B cell (primary cell): Measurements from ENCODE around the gene TCHHL1. TPM values are rescaled to one million over a fixed set of nuclear protein-coding genes. Genes with fewer than 3 reads are reported as not detected.

Experiments
- ATAC-seq: fragments of 200-7000 bp; cut with Tn5 transposase; one replicate; pipeline ENCODE4 v1.10.0; 2021; ENCODE audit warnings: low read depth, mild to moderate bottlenecking, moderate number of reproducible peaks, moderate library complexity
- CTCF ChIA-PET: fragments of 350-600 bp; sonication (Branson Sonifier 250); formaldehyde crosslinking; loops from one replicate; lab custom pipeline; 2021; ENCODE audit warnings: antibody characterized with exemption, inconsistent platforms; lab: Charles Lee
- POLR2A ChIA-PET: fragments of 350-600 bp; sonication (Branson Sonifier 250); formaldehyde crosslinking; loops from one replicate; lab custom pipeline; 2021; ENCODE audit warnings: antibody characterized with exemption; lab: Charles Lee
- DNase-seq: peaks from one replicate; pipeline ENCODE4 v3.0.0; 2013
- H2AFZ ChIP-seq: 2 replicates; pipeline ENCODE4 v1.6.1; 2012; ENCODE audit warnings: mild to moderate bottlenecking, low read depth, low read length; ENCODE audit not compliant: insufficient read depth, poor library complexity, severe bottlenecking
- H3K27ac ChIP-seq, 2 donors: 1 replicate in 1 of 2; 2 replicates in 1 of 2; pipeline ENCODE4 v1.5.1; 2012 to 2013; ENCODE audit warnings: low read length in 2 of 2, mild to moderate bottlenecking in 2 of 2, moderate library complexity in 1 of 2
- H3K27me3 ChIP-seq, 4 experiments: fragments of 200-600 bp in 1 of 4; sonication (generic) in 1 of 4; replicated peaks in 1 of 4; 1 replicate in 2 of 4; 2 replicates in 2 of 4; pipeline versions ENCODE4 v1.6.1 to v1.7.0; 2013 to 2016; ENCODE audit warnings: low read length in 3 of 4, mild to moderate bottlenecking in 2 of 4, mixed read lengths in 1 of 4, moderate library complexity in 1 of 4; ENCODE audit not compliant: insufficient read depth in 4 of 4, control insufficient read depth in 3 of 4; ENCODE audit errors: control extremely low read depth in 1 of 4
- H3K36me3 ChIP-seq, 2 experiments: replicated peaks in 1 of 2; 1 replicate in 1 of 2; 2 replicates in 1 of 2; pipeline versions ENCODE4 v1.6.1 to v1.7.1; 2013; ENCODE audit warnings: low read length in 1 of 2; ENCODE audit not compliant: insufficient read depth in 2 of 2, control insufficient read depth in 1 of 2; ENCODE audit errors: control extremely low read depth in 1 of 2, extremely low read depth in 1 of 2
- H3K4me1 ChIP-seq, 2 donors: fragments of 200-600 bp in 1 of 2; sonication (generic) in 1 of 2; 1 replicate in 1 of 2; 2 replicates in 1 of 2; pipeline versions ENCODE4 v1.5.1 to v1.6.1; 2013 to 2017; ENCODE audit warnings: low read length in 2 of 2; ENCODE audit not compliant: control insufficient read depth in 2 of 2, insufficient read depth in 2 of 2
- H3K4me2 ChIP-seq: replicated peaks from 2 replicates; pipeline ENCODE3; 2012; ENCODE audit warnings: mild to moderate bottlenecking, low read depth, low read length; ENCODE audit not compliant: poor library complexity, severe bottlenecking
- H3K4me3 ChIP-seq, 5 experiments: fragments of 200-600 bp in 1 of 5; sonication (generic) in 1 of 5; 1 replicate in 3 of 5; 2 replicates in 2 of 5; pipeline versions ENCODE4 v1.5.1 to v1.7.0; 2011 to 2016; ENCODE audit warnings: low read length in 4 of 5, mild to moderate bottlenecking in 4 of 5, low read depth in 2 of 5, control low read depth in 1 of 5, moderate library complexity in 1 of 5; ENCODE audit not compliant: insufficient read depth in 1 of 5; ENCODE audit errors: control extremely low read depth in 1 of 5, extremely low read depth in 1 of 5
- H3K79me2 ChIP-seq: fragments of 200-600 bp; sonication (generic); one replicate; pipeline ENCODE4 v1.6.0; 2016; ENCODE audit warnings: low read length; ENCODE audit not compliant: control insufficient read depth, insufficient read depth
- H3K9ac ChIP-seq: fragments of 200-600 bp; sonication (generic); 2 replicates; pipeline ENCODE4 v1.6.1; 2017; ENCODE audit warnings: mild to moderate bottlenecking, low read length, moderate library complexity
- H3K9me3 ChIP-seq, 3 donors: one replicate each; pipeline versions ENCODE4 v1.6.1 to v1.7.1; 2013; ENCODE audit warnings: low read length in 2 of 3; ENCODE audit not compliant: control insufficient read depth in 2 of 3, insufficient read depth in 1 of 3; ENCODE audit errors: control extremely low read depth in 1 of 3
- H4K20me1 ChIP-seq: 2 replicates; pipeline ENCODE4 v1.6.0; 2012; ENCODE audit warnings: mild to moderate bottlenecking, low read length; ENCODE audit not compliant: insufficient read depth, control insufficient read depth, poor library complexity, severe bottlenecking
- H3K27ac Mint-ChIP-seq: one replicate; pipeline ENCODE4 v1.8.0; 2021; ENCODE audit warnings: mixed read lengths
- H3K27me3 Mint-ChIP-seq: one replicate; pipeline ENCODE4 v1.8.0; 2021; ENCODE audit warnings: mixed read lengths
- H3K4me1 Mint-ChIP-seq: one replicate; pipeline ENCODE4 v1.8.0; 2021; ENCODE audit warnings: mixed read lengths
- H3K4me3 Mint-ChIP-seq: one replicate; pipeline ENCODE4 v1.8.0; 2021; ENCODE audit warnings: mixed read lengths
- H3K9me3 Mint-ChIP-seq: one replicate; pipeline ENCODE4 v1.8.0; 2022; ENCODE audit warnings: mixed read lengths; ENCODE audit not compliant: insufficient read depth
- CTCF ChIP-seq: fragments of 200-600 bp; IDR thresholded peaks from one replicate; pipeline ENCODE4 v1.8.0; 2022; ENCODE audit warnings: antibody characterized with exemption, mild to moderate bottlenecking
- EZH2 ChIP-seq: IDR thresholded peaks from 2 replicates; pipeline ENCODE4 v1.6.1; 2012; ENCODE audit warnings: borderline replicate concordance, low read depth, mild to moderate bottlenecking, moderate library complexity, low read length; ENCODE audit not compliant: insufficient read depth, poor library complexity, severe bottlenecking
- WGBS: methylation state at CpG from one replicate; pipeline ENCODE4 v1.1.5; 2013; ENCODE audit warnings: missing lambda C conversion rate; ENCODE audit not compliant: insufficient coverage; 5-methylcytosine and 5-hydroxymethylcytosine counted together
- intact Hi-C: fragments of 100-400 bp; cut with micrococcal nuclease; formaldehyde crosslinking; loops from one replicate; pipeline ENCODE4 v1.10.0; 2022
- polyA plus RNA-seq: library from polyadenylated mRNA; depleted of rRNA; stranded (reverse); fragments of >200 nt; gene quantifications from 2 replicates; pipeline ENCODE4 v1.2.3, GENCODE V29; 2012
- total RNA-seq, 2 donors: library from RNA; stranded (reverse); fragments of 120-200 nt in 1 of 2; gene quantifications; 1 replicate in 1 of 2; 2 replicates in 1 of 2; pipeline versions ENCODE4 v1.2.3 to v1.2.4, GENCODE V29; 2013 to 2022

The TCHHL1 gene
- total and polyA plus RNA-seq, 2 donors (not counting 1 experiment from before 2014, with no cell fraction given): not detected

- H3K36me3 ChIP-seq: no peaks in the 10 kb centered on the region
- no peak for DNase-seq
- intact Hi-C loops: no loop called here
- no peak overlapping the region for H2AFZ ChIP-seq
- ChIA-PET POLR2A (no interaction called here), CTCF (no interaction called here)
- H3K4me1 ChIP-seq: no peaks in the 10 kb centered on the region
- H3K4me3 Mint-ChIP-seq: no peak overlapping the region
- ATAC-seq: no peak
- no peak overlapping the region for H3K27ac ChIP-seq
- no peak overlapping the region for H3K27ac Mint-ChIP-seq
- H3K9me3 ChIP-seq: no peaks in the 10 kb centered on the region
- no peaks in the 10 kb centered on the region for H4K20me1 ChIP-seq
- peaks cover 0 to 29% (median 7%) of the 10 kb centered on the region in 4 experiments for H3K27me3 ChIP-seq
- no peak for TF ChIP-seq EZH2
- TF ChIP-seq CTCF: no peak
- H3K4me3 ChIP-seq: no peak overlapping the region
- H3K4me1 Mint-ChIP-seq: no peaks in the 10 kb centered on the region
- no peak overlapping the region for H3K4me2 ChIP-seq
- WGBS: no CpG with 5 or more reads among the region's 6 CpGs
- H3K9ac ChIP-seq: no peak overlapping the region
- peaks cover 61% of the 10 kb centered on the region for H3K27me3 Mint-ChIP-seq
- no peaks in the 10 kb centered on the region for H3K79me2 ChIP-seq
- H3K9me3 Mint-ChIP-seq: no peaks in the 10 kb centered on the region
Measured at GRCh38 chr1:152125834-152126443, 37.1 kb upstream of the TCHHL1 start.

GRCh38 chr1:152118915-152119314, 30.1 kb upstream of the TCHHL1 start:
- Mint-ChIP-seq H3K9me3 (no peaks in the 10 kb centered on the region), H3K27ac (no peak overlapping the region), H3K4me1 (no peaks in the 10 kb centered on the region), H3K27me3 (peaks cover 52% of the 10 kb centered on the region), H3K4me3 (no peak overlapping the region)
- no peak overlapping the region for H3K27ac ChIP-seq
- H2AFZ ChIP-seq: no peak overlapping the region
- H3K9me3 ChIP-seq: no peaks in the 10 kb centered on the region
- TF ChIP-seq CTCF (no peak), EZH2 (no peak)
- H3K27me3 ChIP-seq: peaks cover 0 to 47% (median 27%) of the 10 kb centered on the region in 4 experiments
- ChIA-PET POLR2A (no interaction called here), CTCF (no interaction called here)
- H4K20me1 ChIP-seq: no peaks in the 10 kb centered on the region
- DNase-seq (no peak), ATAC-seq (no peak)
- H3K4me3 ChIP-seq: no peak overlapping the region
- intact Hi-C loops: no loop called here
- H3K79me2 ChIP-seq: no peaks in the 10 kb centered on the region
- H3K4me2 ChIP-seq: no peak overlapping the region
- H3K4me1 ChIP-seq: no peaks in the 10 kb centered on the region
- WGBS: 100% methylated on average over 1 of the region's 1 CpG
- H3K9ac ChIP-seq: no peak overlapping the region
- H3K36me3 ChIP-seq: no peaks in the 10 kb centered on the region
